Measurements from ENCODE around the gene USP47.

DNA sequence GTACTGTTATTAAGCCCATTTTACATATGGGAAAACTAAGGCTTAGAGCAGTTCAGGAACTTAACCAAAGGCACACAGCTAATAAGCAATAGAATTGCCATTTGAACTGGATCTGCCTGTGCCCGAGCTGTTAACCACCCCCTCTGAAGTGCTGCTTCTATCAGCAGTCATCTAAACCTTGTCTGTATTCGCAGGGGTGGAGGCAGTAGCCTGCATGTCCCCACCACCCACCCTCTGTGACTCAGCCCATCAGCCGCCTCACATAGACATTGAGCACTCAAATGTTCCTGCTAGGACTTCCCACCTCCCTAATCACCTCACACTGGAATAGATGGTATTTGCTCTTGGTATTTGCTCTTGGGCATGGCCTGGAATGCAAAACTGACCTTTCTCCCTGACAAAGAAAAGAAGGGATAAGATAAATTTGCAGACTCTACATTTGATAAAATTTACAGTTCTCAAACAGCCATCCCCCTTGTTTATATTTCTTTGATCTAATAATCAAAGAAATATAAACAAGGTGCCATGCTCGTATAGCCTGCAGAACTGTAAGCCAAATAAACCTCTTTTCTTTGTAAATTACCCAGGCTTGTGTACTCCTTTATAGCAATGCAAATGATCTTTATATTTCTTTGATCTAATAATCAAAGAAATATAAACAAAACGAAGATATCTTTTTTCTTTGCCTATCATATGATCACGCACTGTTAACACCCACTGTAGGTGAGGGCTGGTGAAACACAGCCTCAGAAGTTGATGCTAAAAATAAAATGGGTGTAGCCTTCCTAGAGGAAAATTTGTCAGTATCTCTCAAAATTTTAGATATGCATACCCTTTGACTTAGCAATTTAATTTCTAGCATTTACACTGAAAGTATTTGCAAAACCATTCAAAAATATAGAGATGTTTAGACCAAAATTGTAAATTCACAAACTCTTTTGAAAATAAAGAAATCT, 150.8 kb downstream of the USP47 start:
- TF ChIP-seq, protein P1, sequence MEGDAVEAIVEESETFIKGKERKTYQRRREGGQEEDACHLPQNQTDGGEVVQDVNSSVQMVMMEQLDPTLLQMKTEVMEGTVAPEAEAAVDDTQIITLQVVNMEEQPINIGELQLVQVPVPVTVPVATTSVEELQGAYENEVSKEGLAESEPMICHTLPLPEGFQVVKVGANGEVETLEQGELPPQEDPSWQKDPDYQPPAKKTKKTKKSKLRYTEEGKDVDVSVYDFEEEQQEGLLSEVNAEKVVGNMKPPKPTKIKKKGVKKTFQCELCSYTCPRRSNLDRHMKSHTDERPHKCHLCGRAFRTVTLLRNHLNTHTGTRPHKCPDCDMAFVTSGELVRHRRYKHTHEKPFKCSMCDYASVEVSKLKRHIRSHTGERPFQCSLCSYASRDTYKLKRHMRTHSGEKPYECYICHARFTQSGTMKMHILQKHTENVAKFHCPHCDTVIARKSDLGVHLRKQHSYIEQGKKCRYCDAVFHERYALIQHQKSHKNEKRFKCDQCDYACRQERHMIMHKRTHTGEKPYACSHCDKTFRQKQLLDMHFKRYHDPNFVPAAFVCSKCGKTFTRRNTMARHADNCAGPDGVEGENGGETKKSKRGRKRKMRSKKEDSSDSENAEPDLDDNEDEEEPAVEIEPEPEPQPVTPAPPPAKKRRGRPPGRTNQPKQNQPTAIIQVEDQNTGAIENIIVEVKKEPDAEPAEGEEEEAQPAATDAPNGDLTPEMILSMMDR (IDR thresholded peaks at IDR 0.05) = no peak
- TF ChIP-seq POLR2A (IDR thresholded peaks at IDR 0.05) = no peak

Data from thyroid gland (tissue), 4 donors.